OCI-LY7 (cell line): Measurements from ENCODE around the gene DOHH. TPM values are rescaled to one million over a fixed set of nuclear protein-coding genes. Genes with fewer than 3 reads are reported as not detected.

Experiments
- BruUV-seq: library from RNA; stranded (reverse); fragments of 400-500 nt; replicated peaks from 2 replicates; lab custom pipeline; 2021; lab: Mats Ljungman, UMichigan
- CTCF ChIA-PET: fragments of 300-600 bp; sonication (Branson Sonifier 250); formaldehyde crosslinking; loops from one replicate; lab custom pipeline; 2022; ENCODE audit warnings: antibody characterized with exemption; ENCODE audit not compliant: unreplicated experiment; lab: Charles Lee
- POLR2A ChIA-PET: fragments of 300-600 bp; sonication (Branson Sonifier 250); formaldehyde crosslinking; loops from one replicate; lab custom pipeline; 2022; ENCODE audit warnings: antibody characterized with exemption; lab: Charles Lee
- DNase-seq: peaks from one replicate; pipeline ENCODE4 v3.0.0-alpha.2; 2015; ENCODE audit warnings: low spot score
- H2AFZ ChIP-seq: fragments of 200-600 bp; sonication (generic), shearing (Covaris generic); 2 replicates; pipeline ENCODE4 v1.6.1; 2014; ENCODE audit warnings: mild to moderate bottlenecking, antibody characterized with exemption, low read length, moderate library complexity
- H3K27ac ChIP-seq: fragments of 200-600 bp; sonication (generic); 2 replicates; pipeline ENCODE4 v1.5.1; 2014; ENCODE audit warnings: mixed run types, low read depth, mild to moderate bottlenecking, moderate library complexity, low read length, inconsistent platforms; ENCODE audit not compliant: poor library complexity, severe bottlenecking
- H3K36me3 ChIP-seq: fragments of 200-600 bp; sonication (generic); 2 replicates; pipeline ENCODE4 v1.6.1; 2014; ENCODE audit warnings: mild to moderate bottlenecking, antibody characterized with exemption, low read length, moderate library complexity, mixed read lengths; ENCODE audit not compliant: insufficient read depth
- H3K4me1 ChIP-seq: fragments of 200-600 bp; sonication (generic); 2 replicates; pipeline ENCODE4 v1.5.1; 2014; ENCODE audit warnings: mild to moderate bottlenecking, low read length; ENCODE audit not compliant: insufficient read depth, poor library complexity, severe bottlenecking
- H3K4me2 ChIP-seq: fragments of 200-600 bp; sonication (generic); 2 replicates; pipeline ENCODE4 v1.6.1; 2014; ENCODE audit warnings: mild to moderate bottlenecking, low read length
- H3K4me3 ChIP-seq: fragments of 200-600 bp; sonication (generic); 2 replicates; pipeline ENCODE4 v1.5.1; 2014; ENCODE audit warnings: mild to moderate bottlenecking, low read depth, low read length; ENCODE audit not compliant: poor library complexity, severe bottlenecking
- H3K79me2 ChIP-seq: fragments of 200-600 bp; sonication (generic); 2 replicates; pipeline ENCODE4 v1.6.1; 2016; ENCODE audit warnings: low read depth, mild to moderate bottlenecking, low read length, moderate library complexity, mixed read lengths; ENCODE audit not compliant: insufficient read depth
- H3K9me2 ChIP-seq: fragments of 200-600 bp; sonication (generic); 2 replicates; pipeline ENCODE4 v1.6.1; 2016; ENCODE audit warnings: mild to moderate bottlenecking, low read length, mixed read lengths; ENCODE audit not compliant: insufficient read depth
- H3K9me3 ChIP-seq: fragments of 200-600 bp; sonication (generic); 2 replicates; pipeline ENCODE4 v1.6.1; 2014; ENCODE audit warnings: mild to moderate bottlenecking, mixed run types, low read length, mixed read lengths
- H4K20me1 ChIP-seq: fragments of 200-600 bp; sonication (generic); 2 replicates; pipeline ENCODE4 v1.6.1; 2014; ENCODE audit warnings: mild to moderate bottlenecking, antibody characterized with exemption, low read length, moderate library complexity, mixed read lengths; ENCODE audit not compliant: insufficient read depth
- CTCF ChIP-seq: fragments of 200-600 bp; sonication (generic); conservative IDR thresholded peaks from 2 replicates; pipeline ENCODE4 v1.5.1; 2014; ENCODE audit warnings: mild to moderate bottlenecking, antibody characterized with exemption, low read length, moderate library complexity, mixed read lengths
- EZH2phosphoT487 ChIP-seq: fragments of 200-600 bp; sonication (generic); IDR thresholded peaks from 2 replicates; pipeline ENCODE4 v1.6.1; 2018; ENCODE audit warnings: low read depth, borderline replicate concordance, mild to moderate bottlenecking, mixed run types, antibody characterized with exemption, low read length, moderate library complexity, mixed read lengths
- intact Hi-C: fragments of 100-400 bp; cut with micrococcal nuclease; formaldehyde crosslinking; loops from one replicate; pipeline ENCODE4 v1.10.0; 2022; ENCODE audit not compliant: unreplicated experiment
- total RNA-seq, 2 experiments: library from RNA; depleted of rRNA in 1 of 2; stranded (reverse); fragments of >200 nt in 1 of 2; shearing (Covaris generic) in 1 of 2; gene quantifications; 2 replicates each; pipeline ENCODE4 v1.2.3, GENCODE V29; 2014 to 2022

The DOHH gene
- total RNA-seq, 2 experiments from 2014 or later, result 11.3 to 13.1 TPM

DNA sequence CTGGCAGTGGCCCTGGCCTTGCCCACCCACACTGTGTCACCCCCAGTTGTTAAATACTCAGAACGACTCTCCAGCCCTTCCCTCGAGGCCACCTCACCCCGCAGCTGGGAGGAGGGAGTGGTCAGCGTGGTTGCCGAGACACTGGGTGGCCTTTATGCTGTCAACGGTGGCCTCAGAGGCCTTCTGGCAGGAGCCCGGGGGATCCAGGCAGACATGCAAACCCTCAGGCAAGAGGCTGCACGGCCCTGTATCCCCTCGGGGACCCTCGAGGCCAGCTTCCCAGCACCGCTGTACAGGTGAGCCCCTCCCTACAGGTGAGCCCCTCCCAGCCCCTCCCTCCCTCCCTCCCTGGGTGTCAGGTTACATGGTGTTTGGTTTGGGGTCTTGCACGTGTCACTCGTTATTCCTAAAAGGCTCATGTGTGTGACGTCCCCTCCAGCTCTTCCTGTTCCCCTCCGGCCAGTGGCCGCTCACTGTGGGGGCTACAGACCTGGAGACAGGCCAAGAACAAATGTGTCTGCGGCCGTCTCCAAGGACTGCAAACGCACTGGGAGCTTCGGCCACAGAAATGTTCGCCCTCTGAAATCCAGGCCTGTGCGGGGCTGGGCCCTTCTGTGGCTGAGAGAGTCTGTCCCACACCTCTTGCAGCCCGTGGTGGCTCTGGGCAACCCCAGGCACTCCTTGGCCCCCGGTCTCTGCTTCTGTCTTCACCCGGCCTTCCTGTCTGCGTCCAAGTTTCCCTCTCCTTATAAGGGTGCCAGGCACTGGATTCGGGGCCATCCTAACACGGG is 38.7 kb upstream of the DOHH start, which contains the start of gene TEKTIP1:
TSS of gene TEKTIP1 (plus strand) at position 210 of the 791 bp plus-strand sequence. CDS start at position 214, 4 bp downstream.
- no peak within 1 kb of the TSS for H2AFZ ChIP-seq
- POLR2A ChIA-PET, result interaction anchor here (0.6 kb wide), 1 partner anchor 40 kb away, joined by 3 read pairs; no protein-coding TSS in a partner anchor

GRCh38 chr19:3538258-3538929 is 37.9 kb upstream of the DOHH start:
- H3K9me3 ChIP-seq, result no peaks in the 10 kb centered on the region
- H3K4me3 ChIP-seq, result no peak overlapping the region
- H3K36me3 ChIP-seq, result peaks cover 64% of the 10 kb centered on the region
- BruUV-seq, result no TSS peak
- H3K27ac ChIP-seq, result no peak overlapping the region
- no peak overlapping the region for H2AFZ ChIP-seq
- no peaks in the 10 kb centered on the region for H3K4me1 ChIP-seq
- ChIA-PET CTCF (no interaction called here), POLR2A (no interaction called here)
- no peaks in the 10 kb centered on the region for H4K20me1 ChIP-seq
- no peak overlapping the region for H3K4me2 ChIP-seq
- no peaks in the 10 kb centered on the region for H3K79me2 ChIP-seq
- no peaks in the 10 kb centered on the region for H3K9me2 ChIP-seq
- intact Hi-C loops, result no loop called here
- TF ChIP-seq EZH2phosphoT487 (no peak), CTCF (no peak)
- no peak for DNase-seq

More for the DNA sequence above, 38.7 kb upstream of the DOHH start, which contains the start of gene TEKTIP1:
- no TSS peak for BruUV-seq
- no peaks in the 10 kb centered on the region for H3K4me1 ChIP-seq
- no peak within 1 kb of the TSS for H3K4me3 ChIP-seq
- H3K79me2 ChIP-seq, result no peaks in the 10 kb centered on the region
- H3K4me2 ChIP-seq, result no peak within 1 kb of the TSS
- no peak for DNase-seq
- intact Hi-C loops, result no loop called here
- TF ChIP-seq EZH2phosphoT487, result no peak
- TF ChIP-seq CTCF, result no peak
- H4K20me1 ChIP-seq, result no peaks in the 10 kb centered on the region
- H3K36me3 ChIP-seq, result peaks cover 63% of the 10 kb centered on the region
- no peaks in the 10 kb centered on the region for H3K9me2 ChIP-seq
- no peaks in the 10 kb centered on the region for H3K9me3 ChIP-seq
- no peak within 1 kb of the TSS for H3K27ac ChIP-seq
- CTCF ChIA-PET, result no interaction called here
